Stimulated activated effector memory CD8-positive, alpha-beta T cell treated with anti-CD3 and anti-CD28 coated beads, Interleukin-12 subunit alpha, Interleukin-12 subunit beta, amount 100 ng/mL, for 72 hours (primary cell): ENCODE data around the gene CHST10.
"Not testable (repeated sequence)": the region's sequence is repeated elsewhere in the genome, so short reads cannot be mapped to it uniquely, and the experiment has no call there.

Experiments used
- ATAC-seq: fragments of 150-1000 bp; cut with Tn5 transposase; 2 replicates; pipeline ENCODE4 v1.10.0; 2021
- DNase-seq, 2 donors: peaks; one replicate each; pipeline ENCODE4 v3.0.0; 2021 to 2022; ENCODE audit warnings: low spot score in 2 of 2
- H3K27ac Mint-ChIP-seq: one replicate; pipeline ENCODE4 v1.8.0; 2022; ENCODE audit warnings: mild to moderate bottlenecking, mixed read lengths
- H3K36me3 Mint-ChIP-seq: one replicate; pipeline ENCODE4 v1.8.0; 2022; ENCODE audit warnings: mild to moderate bottlenecking, mixed read lengths
- H3K4me1 Mint-ChIP-seq: one replicate; pipeline ENCODE4 v1.8.0; 2022; ENCODE audit warnings: mixed read lengths
- H3K4me3 Mint-ChIP-seq: one replicate; pipeline ENCODE4 v1.8.0; 2022; ENCODE audit warnings: mild to moderate bottlenecking, mixed read lengths
- H3K9me3 Mint-ChIP-seq: one replicate; pipeline ENCODE4 v1.8.0; 2022; ENCODE audit warnings: mixed read lengths

Gene CHST10

DNA sequence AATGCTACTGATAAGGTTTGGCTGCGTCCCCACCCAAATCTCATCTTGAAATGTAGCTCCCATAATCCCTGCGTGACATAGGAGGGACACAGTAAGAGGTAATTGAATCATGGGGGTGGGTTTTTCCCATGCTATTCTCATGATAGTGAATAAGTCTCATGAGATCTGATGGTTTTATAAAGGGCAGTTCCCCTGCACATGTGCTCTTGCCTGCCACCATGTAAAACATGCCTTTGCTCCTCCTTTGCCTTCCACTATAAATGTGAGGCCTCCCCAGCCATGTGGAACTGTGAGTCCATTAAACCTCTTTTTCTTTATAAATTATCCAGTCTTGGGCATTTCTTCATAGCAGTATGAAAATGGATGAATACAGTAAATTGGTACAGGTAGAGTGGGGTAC is 75.0 kb downstream of the CHST10 start:
- not testable (repeated sequence) for DNase-seq, H3K36me3 Mint-ChIP-seq, H3K4me1 Mint-ChIP-seq, H3K4me3 Mint-ChIP-seq, ATAC-seq, H3K27ac Mint-ChIP-seq, H3K9me3 Mint-ChIP-seq
